KMS-11 (cell line): ENCODE results near the gene RBM6.

Source experiments
- H2AFZ ChIP-seq: fragments of 200-600 bp; sonication (generic); 2 replicates; pipeline ENCODE4 v1.6.1; 2016; ENCODE audit warnings: antibody characterized with exemption, mixed run types, low read depth
- H3K27ac ChIP-seq: fragments of 200-600 bp; sonication (generic); 2 replicates; pipeline ENCODE4 v1.6.1; 2016; ENCODE audit warnings: mild to moderate bottlenecking, mixed run types
- H3K27me3 ChIP-seq: fragments of 200-600 bp; sonication (generic); 2 replicates; pipeline ENCODE4 v1.6.1; 2017; ENCODE audit warnings: mild to moderate bottlenecking, low read depth, mixed run types, moderate library complexity; ENCODE audit not compliant: insufficient read depth
- H3K36me3 ChIP-seq: fragments of 200-600 bp; sonication (generic); 2 replicates; pipeline ENCODE4 v1.6.1; 2017; ENCODE audit warnings: mild to moderate bottlenecking, mixed run types; ENCODE audit not compliant: insufficient read depth
- H3K4me1 ChIP-seq: fragments of 200-600 bp; sonication (generic); 2 replicates; pipeline ENCODE4 v1.6.1; 2016; ENCODE audit warnings: mild to moderate bottlenecking, low read depth, mixed run types; ENCODE audit not compliant: poor library complexity, severe bottlenecking
- H3K4me2 ChIP-seq: fragments of 200-600 bp; sonication (generic); 2 replicates; pipeline ENCODE4 v1.7.0; 2016; ENCODE audit warnings: mild to moderate bottlenecking, mixed run types
- H3K4me3 ChIP-seq: fragments of 200-600 bp; sonication (generic); IDR thresholded peaks from 2 replicates; pipeline ENCODE4 v1.6.1; 2017; ENCODE audit warnings: low read depth, low read length, mixed read lengths; ENCODE audit not compliant: insufficient read depth
- H3K79me2 ChIP-seq: fragments of 200-600 bp; sonication (generic); 2 replicates; pipeline ENCODE4 v1.6.1; 2016; ENCODE audit warnings: low read depth, mixed run types; ENCODE audit not compliant: insufficient read depth
- H3K9ac ChIP-seq: fragments of 200-600 bp; sonication (generic); 2 replicates; pipeline ENCODE4 v1.6.1; 2016; ENCODE audit warnings: mild to moderate bottlenecking, mixed run types
- H4K20me1 ChIP-seq: fragments of 200-600 bp; sonication (generic); 2 replicates; pipeline ENCODE4 v1.6.1; 2016; ENCODE audit warnings: mild to moderate bottlenecking, mixed run types; ENCODE audit not compliant: insufficient read depth
- TF ChIP-seq, protein P1 (sequence below): fragments of 200-600 bp; sonication (generic); conservative IDR thresholded peaks from 2 replicates; pipeline ENCODE4 v1.6.1; 2017; ENCODE audit warnings: low read depth, mild to moderate bottlenecking, antibody characterized with exemption, low read length, moderate library complexity, mixed read lengths

RBM6 gene

DNA sequence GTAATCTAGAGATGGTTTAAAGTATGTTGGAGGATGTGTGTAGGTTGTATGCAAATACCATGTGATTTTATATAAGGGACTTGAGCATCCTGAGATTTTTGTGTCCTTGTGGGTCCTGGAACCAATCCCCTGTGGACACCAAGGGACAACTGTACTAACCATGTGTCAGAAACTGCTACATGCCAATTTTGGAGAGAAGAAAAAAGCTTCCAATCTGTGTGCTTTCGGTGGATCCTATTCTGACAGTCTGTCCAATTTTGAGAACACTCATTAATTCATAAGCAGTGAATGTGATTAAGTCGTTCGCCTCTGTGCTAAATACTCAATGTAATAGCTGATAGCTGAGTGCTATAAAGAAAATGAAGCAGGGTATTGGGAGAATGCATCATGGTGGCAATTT lies 61.6 kb downstream of the RBM6 start:
- no peak overlapping the region for H3K9ac ChIP-seq
- no peak overlapping the region for H3K4me2 ChIP-seq
- no peak overlapping the region for H3K27ac ChIP-seq
- no peaks in the 10 kb centered on the region for H4K20me1 ChIP-seq
- H2AFZ ChIP-seq, result no peak overlapping the region
- H3K4me1 ChIP-seq, result peaks cover 18% of the 10 kb centered on the region
- H3K36me3 ChIP-seq, result no peaks in the 10 kb centered on the region
- no peak overlapping the region for H3K4me3 ChIP-seq
- no peaks in the 10 kb centered on the region for H3K27me3 ChIP-seq
- H3K79me2 ChIP-seq, result no peaks in the 10 kb centered on the region
- TF ChIP-seq, protein P1, sequence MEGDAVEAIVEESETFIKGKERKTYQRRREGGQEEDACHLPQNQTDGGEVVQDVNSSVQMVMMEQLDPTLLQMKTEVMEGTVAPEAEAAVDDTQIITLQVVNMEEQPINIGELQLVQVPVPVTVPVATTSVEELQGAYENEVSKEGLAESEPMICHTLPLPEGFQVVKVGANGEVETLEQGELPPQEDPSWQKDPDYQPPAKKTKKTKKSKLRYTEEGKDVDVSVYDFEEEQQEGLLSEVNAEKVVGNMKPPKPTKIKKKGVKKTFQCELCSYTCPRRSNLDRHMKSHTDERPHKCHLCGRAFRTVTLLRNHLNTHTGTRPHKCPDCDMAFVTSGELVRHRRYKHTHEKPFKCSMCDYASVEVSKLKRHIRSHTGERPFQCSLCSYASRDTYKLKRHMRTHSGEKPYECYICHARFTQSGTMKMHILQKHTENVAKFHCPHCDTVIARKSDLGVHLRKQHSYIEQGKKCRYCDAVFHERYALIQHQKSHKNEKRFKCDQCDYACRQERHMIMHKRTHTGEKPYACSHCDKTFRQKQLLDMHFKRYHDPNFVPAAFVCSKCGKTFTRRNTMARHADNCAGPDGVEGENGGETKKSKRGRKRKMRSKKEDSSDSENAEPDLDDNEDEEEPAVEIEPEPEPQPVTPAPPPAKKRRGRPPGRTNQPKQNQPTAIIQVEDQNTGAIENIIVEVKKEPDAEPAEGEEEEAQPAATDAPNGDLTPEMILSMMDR, result no peak

DNA sequence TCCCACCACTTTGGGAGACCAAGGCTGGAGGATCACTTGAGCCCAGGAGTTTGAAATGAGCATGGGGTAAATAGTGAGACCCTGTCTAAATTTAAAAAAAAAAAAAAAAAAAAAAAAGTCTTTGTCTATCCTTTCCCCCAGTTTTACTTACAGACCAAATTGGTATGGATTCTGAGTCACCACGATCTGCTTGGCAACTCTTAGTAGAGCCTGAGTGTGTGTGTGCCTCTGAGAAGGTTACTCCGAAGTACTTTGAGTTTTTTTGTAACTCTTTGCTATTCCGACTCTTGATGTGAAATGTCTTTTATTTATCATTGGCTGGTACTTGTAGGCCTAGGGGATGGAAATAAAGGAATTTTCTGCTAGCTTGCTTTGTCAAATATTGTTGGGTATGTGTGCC lies 63.3 kb downstream of the RBM6 start:
- H3K27ac ChIP-seq, result no peak overlapping the region

DNA sequence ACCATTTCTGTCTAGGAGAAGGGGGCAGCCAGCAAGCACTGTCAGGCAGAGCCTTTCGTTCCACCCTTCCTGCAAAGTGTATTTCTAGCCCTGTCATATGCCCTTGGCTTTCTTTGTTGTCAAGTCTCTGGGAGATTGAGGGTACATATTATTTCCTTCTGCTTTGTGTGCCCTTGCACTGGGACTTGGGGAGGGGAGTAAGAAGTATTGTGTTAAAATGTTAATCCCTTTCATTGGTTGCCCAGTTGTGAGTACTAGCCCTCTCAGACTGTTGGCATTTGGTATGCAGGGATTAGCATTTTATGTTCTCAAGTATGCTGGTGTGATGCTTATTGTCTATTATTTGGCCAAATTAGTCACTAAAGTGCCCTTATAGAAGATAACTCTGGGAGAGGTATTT lies 63.9 kb downstream of the RBM6 start:
- TF ChIP-seq, protein P1, result no peak
- H3K4me1 ChIP-seq, result no peaks in the 10 kb centered on the region

More for the DNA sequence above, 63.3 kb downstream of the RBM6 start:
- Histone ChIP-seq H3K79me2 (no peaks in the 10 kb centered on the region), H3K27me3 (no peaks in the 10 kb centered on the region), H3K9ac (no peak overlapping the region), H3K4me1 (peaks cover 5% of the 10 kb centered on the region), H3K4me2 (no peak overlapping the region), H3K36me3 (no peaks in the 10 kb centered on the region), H4K20me1 (no peaks in the 10 kb centered on the region), H2AFZ (no peak overlapping the region), H3K4me3 (no peak overlapping the region)
- TF ChIP-seq, protein P1, result no peak

DNA sequence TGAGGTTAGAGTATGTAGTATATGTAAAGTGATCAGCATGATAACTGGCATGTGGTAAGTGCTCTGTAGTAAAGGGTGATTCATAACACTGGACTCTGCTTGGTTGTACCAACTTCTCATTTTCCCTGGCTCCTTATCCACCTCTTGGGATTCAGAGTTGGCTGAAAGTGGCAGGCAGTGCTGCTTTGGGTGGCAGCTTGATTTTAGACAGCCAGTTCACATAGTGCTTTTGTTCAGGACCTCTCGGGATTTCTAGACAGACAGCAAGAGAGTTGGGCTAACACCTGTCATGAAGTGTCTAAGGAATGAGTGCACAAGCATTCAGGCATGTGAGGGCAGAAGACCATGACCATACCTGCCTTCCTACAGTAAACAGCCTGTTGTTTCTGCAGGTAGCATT lies 69.0 kb downstream of the RBM6 start:
- Histone ChIP-seq H4K20me1 (no peaks in the 10 kb centered on the region), H3K36me3 (no peaks in the 10 kb centered on the region), H3K4me2 (no peak overlapping the region), H3K4me1 (no peaks in the 10 kb centered on the region), H2AFZ (no peak overlapping the region), H3K27ac (no peak overlapping the region), H3K9ac (no peak overlapping the region), H3K27me3 (no peaks in the 10 kb centered on the region), H3K79me2 (no peaks in the 10 kb centered on the region), H3K4me3 (no peak overlapping the region)
- TF ChIP-seq, protein P1, result no peak

More for the DNA sequence above, 63.9 kb downstream of the RBM6 start:
- no peaks in the 10 kb centered on the region for H3K36me3 ChIP-seq
- no peaks in the 10 kb centered on the region for H4K20me1 ChIP-seq
- H3K27ac ChIP-seq, result no peak overlapping the region
- no peaks in the 10 kb centered on the region for H3K27me3 ChIP-seq
- no peaks in the 10 kb centered on the region for H3K79me2 ChIP-seq
- H3K4me3 ChIP-seq, result no peak overlapping the region
- H3K4me2 ChIP-seq, result no peak overlapping the region
- H2AFZ ChIP-seq, result no peak overlapping the region
- no peak overlapping the region for H3K9ac ChIP-seq
